ENCODE measurements around the gene CRMP1.

GRCh38 chr4:5888222-5889001 lies 4.5 kb downstream of the CRMP1 start:
- TF ChIP-seq POLR2A (IDR thresholded peaks at IDR 0.05; ENCODE audit: low read length) (no peak), GATA1 (IDR thresholded peaks at IDR 0.05; ENCODE audit: low read depth, low read length) (no peak)

Measured in erythroblast (primary cell).